Activated CD4-positive, CD25-positive, alpha-beta regulatory T cell (primary cell): Measurements from ENCODE around the gene PARD3.

Source experiments
- DNase-seq, 4 experiments: peaks; one replicate each; lab custom pipeline; 2025; lab: John Stamatoyannopoulos, UW

PARD3 gene

DNA sequence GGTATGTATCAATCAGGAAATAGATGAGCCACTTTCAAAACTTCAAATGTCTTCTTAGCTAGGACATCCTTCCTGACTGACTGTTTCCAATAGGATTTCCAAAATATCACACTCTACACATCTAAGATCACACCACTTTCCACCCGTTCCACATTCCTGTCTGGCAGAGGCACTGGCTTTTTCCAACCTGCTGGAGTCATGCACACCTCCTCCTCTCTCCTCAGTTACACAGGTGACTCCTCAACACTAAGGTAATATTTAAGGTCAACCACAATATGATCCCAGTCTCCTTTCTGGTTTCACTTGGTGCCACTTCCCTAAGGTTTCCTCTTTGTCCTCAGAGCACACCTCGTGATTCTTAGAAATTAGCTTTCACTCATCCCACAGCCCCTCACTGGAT lies 196.5 kb downstream of the PARD3 start:
- no peak for DNase-seq

- no peak for DNase-seq
Observed at GRCh38 chr10:34615770-34616169, 199.3 kb downstream of the PARD3 start.

GRCh38 chr10:34613491-34613890 lies 201.6 kb downstream of the PARD3 start:
- DNase-seq, result no peak

DNA sequence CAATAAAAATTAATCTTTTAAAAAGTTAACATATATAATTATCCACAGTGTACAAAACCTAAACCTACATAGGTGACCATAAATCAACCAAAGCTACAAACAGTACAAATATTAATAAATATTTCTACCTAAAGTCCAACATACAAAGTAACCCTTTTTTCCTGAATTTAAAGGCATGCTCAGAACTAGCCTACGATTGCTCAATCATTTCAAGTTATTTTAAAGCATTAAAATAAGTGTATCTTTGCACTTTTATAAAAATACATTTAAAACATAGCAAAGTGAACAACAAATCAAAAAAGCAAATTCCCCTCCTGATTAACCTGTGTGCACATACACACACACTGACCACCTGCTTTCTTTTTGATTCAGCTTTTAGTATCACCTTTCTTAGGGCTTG lies 202.2 kb downstream of the PARD3 start:
- DNase-seq, result no peak

DNA sequence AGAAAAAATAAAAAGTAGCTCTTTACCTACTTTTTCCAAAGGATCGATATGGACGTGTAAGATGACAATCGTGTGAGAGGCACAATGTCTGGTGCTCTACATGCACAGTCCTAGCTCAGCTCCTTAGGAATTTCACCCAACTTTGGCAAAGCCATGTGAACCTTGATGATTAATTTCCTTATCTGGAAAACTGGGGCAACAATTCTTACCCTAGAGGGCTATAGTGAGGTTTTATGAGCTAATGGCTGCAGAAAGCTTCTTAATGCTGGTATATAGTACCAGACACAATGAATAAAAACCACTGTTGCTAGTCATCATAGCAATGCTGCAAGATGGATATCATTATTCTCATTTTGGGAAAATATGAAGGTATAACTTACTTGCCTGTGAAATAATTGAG lies 202.7 kb downstream of the PARD3 start:
- no peak for DNase-seq

DNA sequence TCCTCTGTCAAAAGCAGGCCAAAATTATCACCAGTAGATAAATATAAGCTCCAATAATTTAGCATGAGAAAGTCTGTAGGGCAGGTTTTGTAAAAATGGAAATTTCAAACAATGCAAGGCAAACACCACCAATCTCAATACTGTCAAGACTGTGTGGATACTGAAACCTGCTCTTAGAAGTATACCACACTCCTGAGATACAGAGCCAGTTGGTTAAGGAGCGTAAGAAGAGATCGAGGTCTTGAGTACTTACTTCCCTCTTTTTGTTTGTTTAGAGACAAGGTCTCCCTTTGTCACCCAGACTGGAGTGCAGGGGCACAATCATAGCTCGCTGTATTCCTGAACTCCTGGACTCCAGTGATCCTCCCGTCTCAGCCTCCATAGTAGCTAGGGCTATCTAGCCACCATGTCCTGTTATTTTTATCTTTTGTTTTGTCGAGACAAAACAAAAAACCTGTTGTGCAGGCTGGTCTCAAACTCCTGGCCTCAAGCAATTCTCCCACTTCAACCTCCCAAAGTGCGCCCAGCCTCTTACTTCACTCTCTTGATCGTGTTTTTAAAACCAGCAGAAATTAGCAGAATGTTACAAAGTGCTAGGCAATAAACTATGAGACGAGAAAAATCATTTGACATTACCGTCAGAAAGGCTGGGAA lies 205.7 kb downstream of the PARD3 start:
- no peak for DNase-seq

GRCh38 chr10:34607894-34608293 lies 207.2 kb downstream of the PARD3 start:
- DNase-seq, result no peak

GRCh38 chr10:34606890-34607289 lies 208.2 kb downstream of the PARD3 start:
- DNase-seq, result no peak

GRCh38 chr10:34602478-34602877 lies 212.6 kb downstream of the PARD3 start:
- DNase-seq, result no peak

DNA sequence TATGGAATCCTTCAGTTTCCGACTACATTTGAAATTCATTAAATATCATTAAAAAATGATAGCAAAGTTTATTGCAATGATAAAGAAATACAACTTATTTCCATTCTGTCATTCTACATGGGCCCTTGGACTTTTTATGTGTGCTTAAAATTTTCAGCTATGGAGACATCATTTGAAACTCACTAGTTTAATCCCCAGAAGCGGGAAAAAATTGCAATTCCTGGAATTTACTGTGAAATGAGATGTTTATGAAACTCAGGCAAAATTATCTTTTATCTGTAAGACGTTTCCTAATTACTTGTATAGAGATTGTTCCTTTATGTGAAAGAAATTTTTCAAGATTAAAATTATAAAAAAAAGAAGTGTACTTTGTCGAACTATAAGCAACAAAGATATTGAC lies 213.4 kb downstream of the PARD3 start:
- DNase-seq, result no peak

GRCh38 chr10:34599026-34599795 lies 215.9 kb downstream of the PARD3 start:
- no peak for DNase-seq

GRCh38 chr10:34596351-34596750 lies 218.7 kb downstream of the PARD3 start:
- DNase-seq, result no peak

GRCh38 chr10:34593930-34594329 lies 221.2 kb downstream of the PARD3 start:
- no peak for DNase-seq

DNA sequence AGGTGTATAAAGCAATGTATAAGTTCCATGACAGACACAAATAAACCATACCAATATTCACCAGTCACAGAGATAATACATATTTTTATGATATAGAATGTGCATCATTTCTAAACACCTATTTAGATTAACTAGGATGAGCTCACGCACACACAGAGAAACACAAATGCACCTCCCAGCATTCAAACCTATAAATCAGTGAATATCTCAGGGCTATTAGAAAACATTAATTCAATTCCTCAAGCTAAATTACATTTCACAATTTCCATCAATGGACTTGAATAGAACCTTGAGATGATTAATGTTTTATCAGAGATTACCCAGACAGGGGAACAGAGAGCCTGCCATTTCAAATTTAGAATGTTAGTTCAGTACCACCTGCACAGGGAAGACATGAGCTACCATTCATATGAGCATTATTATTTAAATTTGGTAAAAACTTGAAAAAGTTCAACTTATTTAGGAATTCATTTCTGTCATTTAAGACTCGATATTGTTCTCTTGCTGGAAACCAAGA lies 221.7 kb downstream of the PARD3 start:
- no peak for DNase-seq

DNA sequence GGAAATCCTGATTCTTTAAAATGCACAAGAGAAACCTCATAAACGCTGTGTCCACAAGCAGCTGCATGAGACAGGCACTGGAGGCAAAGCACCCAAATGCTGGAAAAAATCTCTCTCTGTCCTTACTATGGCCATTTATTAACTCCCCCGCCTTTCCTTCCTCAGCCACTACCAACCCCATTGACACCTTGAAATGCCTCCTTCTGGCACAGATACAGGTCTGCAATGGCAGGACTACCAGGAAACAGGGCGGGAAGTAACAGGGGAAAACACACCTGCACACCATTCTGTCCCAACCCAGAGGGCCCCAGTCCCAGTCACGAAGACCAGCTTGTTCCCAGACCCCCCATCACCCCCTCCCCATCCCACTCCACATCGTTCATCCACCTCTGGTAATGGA lies 224.3 kb downstream of the PARD3 start:
- no peak for DNase-seq

- DNase-seq, result no peak
Observed at GRCh38 chr10:34589275-34589674, 225.8 kb downstream of the PARD3 start.

DNA sequence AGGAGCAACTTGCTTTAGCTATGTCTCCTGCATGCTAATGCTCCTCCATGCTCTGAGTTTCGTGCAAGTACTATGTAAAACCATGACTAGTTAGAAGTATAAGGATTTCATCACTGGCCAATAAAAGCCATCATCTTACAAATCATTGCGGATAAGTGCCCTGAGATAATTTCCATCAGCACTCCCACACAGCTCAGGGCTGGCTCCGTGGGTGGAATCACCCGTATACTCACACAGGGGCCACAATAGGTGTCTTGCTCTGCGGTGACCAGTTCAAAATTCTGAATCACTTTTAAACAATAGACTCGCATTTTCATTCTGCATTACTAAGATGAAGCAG lies 227.4 kb downstream of the PARD3 start:
- DNase-seq, result no peak

DNA sequence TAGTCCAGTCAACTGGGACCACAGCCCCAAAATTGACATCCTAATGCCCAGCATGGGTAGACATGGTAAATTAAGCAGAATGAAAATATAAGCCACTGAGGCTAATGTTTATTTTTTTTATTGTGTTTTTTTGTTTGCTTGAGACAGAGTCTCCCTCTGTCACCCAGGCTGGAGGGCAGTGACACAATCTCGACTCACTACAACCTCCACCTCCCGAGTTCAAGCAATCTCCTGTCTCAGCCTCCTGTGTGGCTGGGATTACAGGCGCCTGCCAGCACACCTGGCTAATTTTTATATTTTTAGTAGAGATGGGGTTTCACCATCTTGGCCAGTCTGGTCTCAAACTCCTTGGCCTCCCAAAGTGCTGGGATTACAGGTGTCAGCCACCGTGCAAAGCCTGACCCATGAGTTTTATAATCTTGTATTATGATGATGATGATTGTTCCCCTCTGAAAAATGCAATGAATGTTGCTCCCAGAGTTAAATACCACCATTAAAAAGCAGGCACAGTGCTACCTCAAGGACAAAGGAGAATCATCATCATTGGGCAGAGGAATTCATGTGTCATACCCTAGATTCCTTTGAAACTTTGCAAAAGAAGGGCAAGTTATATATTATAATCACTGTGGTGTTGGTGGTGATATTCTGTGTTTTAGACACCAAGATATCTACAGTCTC lies 228.0 kb downstream of the PARD3 start:
- no peak for DNase-seq

GRCh38 chr10:34585422-34586112 lies 229.5 kb downstream of the PARD3 start:
- DNase-seq, result no peak

GRCh38 chr10:34584164-34584563 lies 230.9 kb downstream of the PARD3 start:
- no peak for DNase-seq

DNA sequence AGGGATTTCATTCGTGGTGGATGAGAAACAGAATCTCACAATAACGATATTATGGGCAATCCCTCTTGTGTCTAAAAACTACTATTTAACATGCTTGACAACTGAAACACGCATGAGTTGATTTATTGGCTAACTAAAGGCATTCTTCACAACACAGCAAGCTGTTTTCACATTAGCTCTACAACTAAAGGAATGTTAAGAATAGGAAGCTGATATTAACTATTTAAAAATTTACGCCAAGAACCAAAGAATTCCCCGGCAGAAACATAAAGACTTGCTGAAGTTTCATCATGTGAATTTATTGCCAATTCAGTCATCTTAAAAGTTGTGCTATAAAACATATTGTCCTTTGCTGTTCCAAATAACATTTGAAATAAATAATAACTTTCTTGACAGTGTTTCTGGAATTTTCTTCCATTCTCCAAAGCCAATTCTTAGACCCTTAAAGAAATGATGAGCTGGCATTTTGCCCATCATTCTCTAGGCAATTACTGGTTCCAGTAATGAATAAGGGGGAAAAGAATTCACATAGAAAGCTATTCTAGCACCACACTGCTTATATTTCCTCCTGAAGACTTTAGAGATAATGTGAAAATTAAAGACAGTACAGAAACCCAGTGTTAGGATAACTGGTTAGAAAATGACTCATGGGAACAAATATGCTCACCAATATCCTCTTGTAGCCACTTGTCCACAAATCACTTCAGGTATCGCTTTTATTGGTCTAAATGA lies 233.1 kb downstream of the PARD3 start:
- DNase-seq, result no peak

- DNase-seq, result no peak
Observed at GRCh38 chr10:34580643-34581042, 234.5 kb downstream of the PARD3 start.
